ENCODE measurements around the gene ISX. TPM values are rescaled to one million over a fixed set of nuclear protein-coding genes. Genes with fewer than 3 reads are reported as not detected.

The ISX gene
- total RNA-seq, 4 donors from 2014 or later, result 26.4 to 187 (median 115) TPM

DNA sequence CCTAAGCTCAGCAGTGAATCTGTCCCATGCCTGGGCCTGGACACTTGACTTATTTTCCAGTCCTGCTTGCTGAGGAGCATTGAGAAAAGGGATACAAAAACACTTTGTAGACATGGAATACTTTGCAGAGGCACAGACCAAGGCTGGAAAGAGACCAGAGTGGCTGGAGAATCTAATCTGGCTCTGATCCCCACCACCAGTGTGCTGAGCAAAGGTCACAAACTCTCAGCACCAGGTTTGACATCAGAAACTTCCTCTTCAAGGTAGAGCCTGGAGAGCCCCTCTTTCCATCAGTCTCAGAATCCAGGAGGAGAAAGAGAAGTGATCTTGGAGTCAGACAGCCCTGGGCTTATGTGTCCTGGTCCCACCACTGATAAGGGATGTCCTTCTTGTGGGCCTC, 53.5 kb downstream of the ISX start:
- Histone ChIP-seq H3K27ac (peak overlapping the region in 1 of 4 donors; percentile 46), H3K4me1 (peaks cover 0 to 22% (median 0%) of the 10 kb centered on the region in 4 donors)
- TF ChIP-seq CTCF (IDR thresholded peaks at IDR 0.05) (no peak), POLR2A (IDR thresholded peaks at IDR 0.05) (no peak)

DNA sequence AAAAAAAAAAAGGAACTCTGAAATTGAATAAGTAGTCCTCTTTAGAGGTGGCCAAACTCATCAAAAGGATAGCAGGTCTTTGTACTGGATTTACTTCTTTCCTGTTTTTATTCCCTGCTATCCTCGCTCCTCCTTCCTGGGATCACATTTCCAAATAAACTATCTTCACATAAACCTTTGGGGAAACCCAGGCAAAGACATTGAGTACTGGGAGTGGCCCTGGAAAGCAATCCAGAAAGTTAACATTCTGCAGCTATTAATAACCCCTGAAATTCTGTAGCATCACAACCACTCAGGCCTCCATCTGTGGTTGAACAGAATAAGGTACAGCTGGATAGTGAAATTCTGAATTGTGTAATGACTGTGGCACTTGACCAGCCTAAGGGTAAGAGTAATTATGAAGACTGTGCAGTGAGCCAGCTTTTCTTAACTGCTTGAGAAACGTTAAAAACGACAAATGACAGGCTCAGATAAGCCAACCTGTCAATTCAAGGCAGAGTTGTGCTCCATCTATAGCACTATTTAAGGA, 58.8 kb downstream of the ISX start:
- Histone ChIP-seq H3K36me3 (no peaks in the 10 kb centered on the region), H3K9me3 (no peaks in the 10 kb centered on the region), H3K27me3 (no peaks in the 10 kb centered on the region), H3K4me3 (no peak overlapping the region), H3K4me1 (no peaks in the 10 kb centered on the region), H3K27ac (no peak overlapping the region)
- DNase-seq, result no peak
- no peak for TF ChIP-seq CTCF (IDR thresholded peaks at IDR 0.05)
- TF ChIP-seq POLR2A (IDR thresholded peaks at IDR 0.05), result no peak

More for the DNA sequence above, 53.5 kb downstream of the ISX start:
- Histone ChIP-seq H3K36me3 (no peaks in the 10 kb centered on the region), H3K4me3 (no peak overlapping the region), H3K9me3 (no peaks in the 10 kb centered on the region), H3K27me3 (no peaks in the 10 kb centered on the region)
- DNase-seq, result no peak

DNA sequence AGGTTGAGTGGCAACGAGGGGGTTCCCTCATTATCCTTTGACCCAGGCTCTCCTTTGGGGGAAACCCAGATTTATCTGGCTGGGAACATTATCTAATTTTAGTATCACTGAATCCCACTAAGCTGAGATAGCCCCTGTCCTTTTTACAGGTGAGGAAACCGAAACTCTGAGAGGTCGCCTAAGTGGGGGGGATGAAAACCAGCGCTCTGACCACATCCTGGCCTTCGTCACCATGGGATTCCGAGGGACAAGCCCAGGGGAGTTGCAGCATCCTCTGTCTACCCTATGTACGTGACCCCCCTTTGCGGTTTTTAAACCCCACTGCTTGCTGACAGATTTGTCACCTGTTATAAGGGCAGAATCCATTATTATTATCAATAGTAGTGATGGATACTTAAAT, 61.0 kb downstream of the ISX start:
- Histone ChIP-seq H3K9me3 (no peaks in the 10 kb centered on the region), H3K4me1 (no peaks in the 10 kb centered on the region), H3K4me3 (no peak overlapping the region), H3K27me3 (no peaks in the 10 kb centered on the region), H3K36me3 (no peaks in the 10 kb centered on the region), H3K27ac (no peak overlapping the region)
- DNase-seq, result no peak
- TF ChIP-seq CTCF (IDR thresholded peaks at IDR 0.05) (no peak), POLR2A (IDR thresholded peaks at IDR 0.05) (no peak)

GRCh38 chr22:35128637-35129036, 62.7 kb downstream of the ISX start:
- no peak for TF ChIP-seq CTCF (IDR thresholded peaks at IDR 0.05)
- TF ChIP-seq POLR2A (IDR thresholded peaks at IDR 0.05), result no peak
- Histone ChIP-seq H3K36me3 (no peaks in the 10 kb centered on the region), H3K4me1 (no peaks in the 10 kb centered on the region), H3K4me3 (no peak overlapping the region), H3K27me3 (no peaks in the 10 kb centered on the region), H3K27ac (no peak overlapping the region), H3K9me3 (no peaks in the 10 kb centered on the region)
- no peak for DNase-seq

DNA sequence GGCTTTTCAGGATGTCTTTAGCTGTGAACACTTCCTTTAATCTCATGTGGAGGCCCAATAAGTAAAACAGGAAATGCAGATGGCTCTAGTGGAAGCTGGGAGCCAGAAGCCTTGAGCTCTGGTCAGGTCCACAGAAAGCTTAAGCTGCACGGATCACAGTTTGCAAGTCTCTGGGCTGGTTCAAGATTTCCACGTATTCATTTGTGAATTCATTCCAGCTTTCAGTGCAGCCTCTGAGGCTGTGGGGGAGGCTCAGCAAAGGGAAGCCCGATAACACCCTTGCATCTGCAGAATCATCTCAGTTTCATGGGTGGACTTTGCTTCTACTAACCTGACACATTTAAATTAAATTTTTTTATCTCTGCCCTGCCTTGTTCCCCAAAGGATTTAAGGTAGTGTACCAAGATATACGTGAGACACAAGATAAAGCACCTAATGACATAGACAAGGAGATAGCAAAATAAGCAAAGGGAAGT, 65.6 kb downstream of the ISX start:
- Histone ChIP-seq H3K27ac (peak overlapping the region in 1 of 4 donors; percentile 34), H3K27me3 (no peaks in the 10 kb centered on the region), H3K4me3 (no peak overlapping the region), H3K9me3 (no peaks in the 10 kb centered on the region), H3K4me1 (peaks cover 0 to 9% (median 0%) of the 10 kb centered on the region in 4 donors), H3K36me3 (no peaks in the 10 kb centered on the region)
- DNase-seq, result no peak
- TF ChIP-seq CTCF (IDR thresholded peaks at IDR 0.05) (no peak), POLR2A (IDR thresholded peaks at IDR 0.05) (no peak)

DNA sequence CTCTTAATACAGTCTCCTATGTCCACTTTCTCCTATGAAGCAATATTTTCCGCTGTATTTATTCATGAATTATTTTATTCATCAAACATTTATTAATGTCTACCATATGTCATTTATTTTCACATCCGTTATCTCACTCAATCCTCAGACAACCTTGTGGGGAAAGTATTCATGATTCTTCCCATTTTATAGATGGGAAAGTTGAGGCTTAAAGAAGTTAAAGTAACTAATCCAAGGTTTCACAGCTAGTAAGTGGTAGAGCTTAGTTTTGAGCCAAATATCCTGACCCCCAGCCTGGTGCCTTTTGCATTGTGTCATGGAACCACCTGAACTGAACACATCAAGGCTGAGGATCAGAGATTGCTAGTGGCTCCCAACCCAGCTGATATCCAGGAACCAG, 66.6 kb downstream of the ISX start:
- Histone ChIP-seq H3K27me3 (no peaks in the 10 kb centered on the region), H3K36me3 (no peaks in the 10 kb centered on the region), H3K4me1 (peaks cover 0 to 9% (median 0%) of the 10 kb centered on the region in 4 donors), H3K4me3 (no peak overlapping the region), H3K9me3 (no peaks in the 10 kb centered on the region), H3K27ac (no peak overlapping the region)
- DNase-seq, result no peak
- TF ChIP-seq POLR2A (IDR thresholded peaks at IDR 0.05) (no peak), CTCF (IDR thresholded peaks at IDR 0.05) (no peak)
